ENCODE data around the gene NR5A2. TPM values are rescaled to one million over a fixed set of nuclear protein-coding genes. Genes with fewer than 3 reads are reported as not detected.

NR5A2 gene
- total and polyA plus RNA-seq, 10 of the 15 experiments (the other 5 are each of a cell fraction or from before 2014, with no cell fraction given), result 0.02 to 0.60 (median 0.15) TPM; not detected in 1

- TF ChIP-seq, protein P1, sequence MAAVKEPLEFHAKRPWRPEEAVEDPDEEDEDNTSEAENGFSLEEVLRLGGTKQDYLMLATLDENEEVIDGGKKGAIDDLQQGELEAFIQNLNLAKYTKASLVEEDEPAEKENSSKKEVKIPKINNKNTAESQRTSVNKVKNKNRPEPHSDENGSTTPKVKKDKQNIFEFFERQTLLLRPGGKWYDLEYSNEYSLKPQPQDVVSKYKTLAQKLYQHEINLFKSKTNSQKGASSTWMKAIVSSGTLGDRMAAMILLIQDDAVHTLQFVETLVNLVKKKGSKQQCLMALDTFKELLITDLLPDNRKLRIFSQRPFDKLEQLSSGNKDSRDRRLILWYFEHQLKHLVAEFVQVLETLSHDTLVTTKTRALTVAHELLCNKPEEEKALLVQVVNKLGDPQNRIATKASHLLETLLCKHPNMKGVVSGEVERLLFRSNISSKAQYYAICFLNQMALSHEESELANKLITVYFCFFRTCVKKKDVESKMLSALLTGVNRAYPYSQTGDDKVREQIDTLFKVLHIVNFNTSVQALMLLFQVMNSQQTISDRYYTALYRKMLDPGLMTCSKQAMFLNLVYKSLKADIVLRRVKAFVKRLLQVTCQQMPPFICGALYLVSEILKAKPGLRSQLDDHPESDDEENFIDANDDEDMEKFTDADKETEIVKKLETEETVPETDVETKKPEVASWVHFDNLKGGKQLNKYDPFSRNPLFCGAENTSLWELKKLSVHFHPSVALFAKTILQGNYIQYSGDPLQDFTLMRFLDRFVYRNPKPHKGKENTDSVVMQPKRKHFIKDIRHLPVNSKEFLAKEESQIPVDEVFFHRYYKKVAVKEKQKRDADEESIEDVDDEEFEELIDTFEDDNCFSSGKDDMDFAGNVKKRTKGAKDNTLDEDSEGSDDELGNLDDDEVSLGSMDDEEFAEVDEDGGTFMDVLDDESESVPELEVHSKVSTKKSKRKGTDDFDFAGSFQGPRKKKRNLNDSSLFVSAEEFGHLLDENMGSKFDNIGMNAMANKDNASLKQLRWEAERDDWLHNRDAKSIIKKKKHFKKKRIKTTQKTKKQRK (IDR thresholded peaks at IDR 0.05; ENCODE audit: low read depth, low read length), result no peak
Observed at GRCh38 chr1:200179781-200180160, 152.3 kb downstream of the NR5A2 start (continued).

DNA sequence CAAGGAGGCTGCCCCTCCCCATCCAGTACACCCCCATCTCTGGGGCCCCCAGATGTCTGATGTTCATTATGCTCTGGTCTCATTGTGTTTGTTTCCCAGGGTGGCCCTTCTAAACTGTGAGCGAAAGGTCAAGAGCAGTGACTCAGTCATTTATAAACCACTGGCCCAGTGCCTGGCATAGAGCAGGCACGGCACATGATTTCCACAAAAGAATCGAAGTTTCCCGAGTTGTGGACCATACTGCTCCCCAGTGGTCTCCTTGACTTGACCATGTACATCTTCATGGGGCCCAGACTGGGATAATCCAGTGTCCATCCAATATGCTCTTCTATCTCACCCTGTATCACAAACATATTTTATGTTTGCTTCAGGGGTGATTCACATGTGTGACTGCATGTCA lies 153.3 kb downstream of the NR5A2 start:
- no TSS peak for BruUV-seq (replicated peaks)
- ChIA-PET RAD21 (ENCODE audit: unreplicated experiment) (interaction anchor here (0.7 to 1.3 kb wide), 2 partner anchors 26 to 42 kb away, joined by 3 read pairs; no protein-coding TSS in a partner anchor), CTCF (interaction anchor here (0.9 to 1.5 kb wide), 3 partner anchors 26 to 496 kb away, joined by 3 read pairs; no protein-coding TSS in a partner anchor), POLR2A (no interaction called here), SMC1A (ENCODE audit: uncharacterized antibody, unreplicated experiment) (interaction anchor here (0.8 to 1.6 kb wide), 2 partner anchors 40 to 43 kb away, joined by 3 to 4 read pairs; no protein-coding TSS in a partner anchor)
- no peak overlapping the region for H3K4me2 ChIP-seq (ENCODE audit: control insufficient read depth, insufficient read depth)
- FAIRE-seq (no peak), DNase-seq (ENCODE audit: low read depth, low spot score) (no peak), ATAC-seq (peak; percentile 38)
- H3K9me3 ChIP-seq (replicated peaks; ENCODE audit: control insufficient read depth, insufficient read depth, low read length), result no peaks in the 10 kb centered on the region
- H3K9ac ChIP-seq (ENCODE audit: control insufficient read depth, insufficient read depth, low read length), result no peak overlapping the region
- no peak overlapping the region for H2AFZ ChIP-seq (ENCODE audit: control insufficient read depth, low read depth, low read length)
- no peak for TF ChIP-seq RELA (IDR thresholded peaks at IDR 0.05; ENCODE audit: borderline replicate concordance, partially characterized antibody)
- TF ChIP-seq RFX5 (IDR thresholded peaks at IDR 0.05; ENCODE audit: low read depth, low read length), result no peak
- no peak for TF ChIP-seq ZNF622 (IDR thresholded peaks at IDR 0.05)
- no peak for TF ChIP-seq IKZF1 (conservative IDR thresholded peaks at IDR 0.05)
- no peak for TF ChIP-seq GABPA (IDR thresholded peaks at IDR 0.05; ENCODE audit: low read depth)
- TF ChIP-seq, protein P2, sequence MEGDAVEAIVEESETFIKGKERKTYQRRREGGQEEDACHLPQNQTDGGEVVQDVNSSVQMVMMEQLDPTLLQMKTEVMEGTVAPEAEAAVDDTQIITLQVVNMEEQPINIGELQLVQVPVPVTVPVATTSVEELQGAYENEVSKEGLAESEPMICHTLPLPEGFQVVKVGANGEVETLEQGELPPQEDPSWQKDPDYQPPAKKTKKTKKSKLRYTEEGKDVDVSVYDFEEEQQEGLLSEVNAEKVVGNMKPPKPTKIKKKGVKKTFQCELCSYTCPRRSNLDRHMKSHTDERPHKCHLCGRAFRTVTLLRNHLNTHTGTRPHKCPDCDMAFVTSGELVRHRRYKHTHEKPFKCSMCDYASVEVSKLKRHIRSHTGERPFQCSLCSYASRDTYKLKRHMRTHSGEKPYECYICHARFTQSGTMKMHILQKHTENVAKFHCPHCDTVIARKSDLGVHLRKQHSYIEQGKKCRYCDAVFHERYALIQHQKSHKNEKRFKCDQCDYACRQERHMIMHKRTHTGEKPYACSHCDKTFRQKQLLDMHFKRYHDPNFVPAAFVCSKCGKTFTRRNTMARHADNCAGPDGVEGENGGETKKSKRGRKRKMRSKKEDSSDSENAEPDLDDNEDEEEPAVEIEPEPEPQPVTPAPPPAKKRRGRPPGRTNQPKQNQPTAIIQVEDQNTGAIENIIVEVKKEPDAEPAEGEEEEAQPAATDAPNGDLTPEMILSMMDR (IDR thresholded peaks at IDR 0.05 in 2 of 3, conservative IDR thresholded peaks at IDR 0.05 in 1 of 3; ENCODE audit: control insufficient read depth in 2 of 3, extremely low read depth in 1 of 3, insufficient read depth in 1 of 3, low read depth in 3 of 3, low read length in 3 of 3), result peak in 1 of 3 experiments; percentile 17; a peak in 1 of 6 replicates
- TF ChIP-seq BRCA1 (IDR thresholded peaks at IDR 0.05; ENCODE audit: low read depth, low read length), result no peak
- peak; percentile 11; the same call in 1 of the 2 replicates for TF ChIP-seq SMC3 (IDR thresholded peaks at IDR 0.05; ENCODE audit: borderline replicate concordance, low read length)
- TF ChIP-seq NKRF (conservative IDR thresholded peaks at IDR 0.05), result no peak
- intact Hi-C loops (cut with micrococcal nuclease; ENCODE audit: unreplicated experiment), result no loop called here
- H4K20me1 ChIP-seq (ENCODE audit: control insufficient read depth, insufficient read depth), result no peaks in the 10 kb centered on the region
- H3K4me1 ChIP-seq (ENCODE audit: control insufficient read depth, insufficient read depth, low read length), result no peaks in the 10 kb centered on the region
- no peaks in the 10 kb centered on the region for H3K79me2 ChIP-seq (ENCODE audit: control insufficient read depth, insufficient read depth, low read length)
- WGBS (ENCODE audit: insufficient coverage, insufficient replicate concordance, low lambda C conversion rate, missing lambda C conversion rate), result 38% methylated on average over 4 of the region's 4 CpGs
- no peaks in the 10 kb centered on the region for H3K27me3 ChIP-seq (replicated peaks in 1 of 2; ENCODE audit: control insufficient read depth in 2 of 2, insufficient read depth in 2 of 2, low read length in 1 of 2)
- in situ Hi-C loops (cut with MboI), result no loop called here
- no peak overlapping the region for H3K27ac ChIP-seq (ENCODE audit: control insufficient read depth, insufficient read depth)
- no peaks in the 10 kb centered on the region for H3K36me3 ChIP-seq (ENCODE audit: control insufficient read depth in 2 of 2, insufficient read depth in 2 of 2, low read length in 1 of 2)
- H3K4me3 ChIP-seq, result no peak overlapping the region

Data from GM12878 (cell line).